ENCODE results near the gene GLIS1.

GLIS1 gene

GRCh38 chr1:53477651-53478501 lies 261.1 kb downstream of the GLIS1 start:
- DNase-seq (ENCODE audit: low read depth) = no peak
- no peak overlapping the region for H3K4me3 ChIP-seq (ENCODE audit: low read depth, low read length)
- no peak for TF ChIP-seq CTCF (IDR thresholded peaks at IDR 0.05; ENCODE audit: low read depth, low read length, missing control alignments)

GRCh38 chr1:53476579-53476978 lies 262.4 kb downstream of the GLIS1 start:
- DNase-seq (ENCODE audit: low read depth) = no peak
- no peak overlapping the region for H3K4me3 ChIP-seq (ENCODE audit: low read depth, low read length)
- TF ChIP-seq CTCF (IDR thresholded peaks at IDR 0.05; ENCODE audit: low read depth, low read length, missing control alignments) = no peak

DNA sequence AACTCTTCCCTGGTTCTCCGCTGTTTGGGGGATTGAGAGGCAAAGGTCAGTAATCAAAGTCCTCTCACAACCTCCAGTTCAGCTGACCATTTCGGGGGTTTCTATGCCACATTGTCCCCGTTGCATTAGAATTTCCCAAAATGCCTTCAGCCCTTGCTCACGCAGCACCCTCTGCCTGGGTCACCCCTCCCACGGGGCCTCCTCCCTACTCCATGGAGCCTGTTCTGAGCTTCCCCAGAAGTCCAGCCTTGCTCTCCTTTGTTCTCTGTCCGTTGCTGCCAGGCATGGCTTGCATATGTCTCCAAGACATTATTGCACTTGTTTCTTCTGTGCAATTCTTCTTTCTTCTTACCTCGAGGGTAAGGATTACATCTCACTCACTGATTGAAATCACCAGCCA lies 263.3 kb downstream of the GLIS1 start:
- H3K4me3 ChIP-seq (ENCODE audit: low read depth, low read length) = no peak overlapping the region
- TF ChIP-seq CTCF (IDR thresholded peaks at IDR 0.05; ENCODE audit: low read depth, low read length, missing control alignments) = no peak
- no peak for DNase-seq (ENCODE audit: low read depth)

DNA sequence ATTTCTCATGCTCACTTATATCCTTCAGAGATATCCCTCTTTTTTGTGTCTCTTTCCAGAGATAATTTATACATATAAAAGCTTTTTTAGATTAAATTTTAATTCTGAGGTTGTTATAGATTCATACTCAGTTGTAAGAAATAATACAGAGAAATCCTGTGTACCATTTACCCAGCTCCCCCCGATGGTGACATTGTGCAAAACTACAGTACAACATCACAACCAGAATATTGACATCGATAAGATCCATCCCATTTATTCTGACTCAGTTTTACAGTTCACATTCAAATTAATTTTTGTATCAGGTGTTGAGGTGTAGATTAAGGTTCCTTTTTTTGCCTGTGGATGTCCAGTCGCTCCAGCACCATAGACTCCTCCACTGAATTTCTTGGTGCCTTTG lies 265.5 kb downstream of the GLIS1 start:
- no peak for TF ChIP-seq CTCF (IDR thresholded peaks at IDR 0.05; ENCODE audit: low read depth, low read length, missing control alignments)
- no peak overlapping the region for H3K4me3 ChIP-seq (ENCODE audit: low read depth, low read length)
- no peak for DNase-seq (ENCODE audit: low read depth)

- DNase-seq (ENCODE audit: low read depth) = no peak
- no peak for TF ChIP-seq CTCF (IDR thresholded peaks at IDR 0.05; ENCODE audit: low read depth, low read length, missing control alignments)
- H3K4me3 ChIP-seq (ENCODE audit: low read depth, low read length) = no peak overlapping the region
Measured at GRCh38 chr1:53471000-53471399, 268.0 kb downstream of the GLIS1 start.

DNA sequence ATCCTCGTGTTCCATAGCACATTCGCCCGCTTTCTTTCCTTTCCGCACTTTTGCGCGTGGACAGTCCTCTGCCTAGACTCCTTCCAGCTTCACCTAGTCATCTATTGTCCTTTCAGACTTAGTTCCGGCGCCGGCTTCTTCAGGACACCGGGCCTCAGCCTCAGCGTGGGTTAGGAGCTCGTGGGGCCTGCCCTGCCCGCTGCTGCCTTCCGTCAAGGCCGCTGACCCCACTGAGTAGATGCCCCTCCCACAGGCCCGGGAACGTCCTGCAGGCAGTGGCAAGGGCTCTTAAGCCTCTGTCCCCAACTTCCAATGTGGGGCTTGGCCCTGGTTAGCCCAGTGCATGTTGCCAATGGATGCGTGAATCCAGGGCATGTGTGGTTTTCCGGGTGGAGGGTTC lies 268.4 kb downstream of the GLIS1 start:
- TF ChIP-seq CTCF (IDR thresholded peaks at IDR 0.05; ENCODE audit: low read depth, low read length, missing control alignments) = no peak
- no peak for DNase-seq (ENCODE audit: low read depth)
- H3K4me3 ChIP-seq (ENCODE audit: low read depth, low read length) = no peak overlapping the region

DNA sequence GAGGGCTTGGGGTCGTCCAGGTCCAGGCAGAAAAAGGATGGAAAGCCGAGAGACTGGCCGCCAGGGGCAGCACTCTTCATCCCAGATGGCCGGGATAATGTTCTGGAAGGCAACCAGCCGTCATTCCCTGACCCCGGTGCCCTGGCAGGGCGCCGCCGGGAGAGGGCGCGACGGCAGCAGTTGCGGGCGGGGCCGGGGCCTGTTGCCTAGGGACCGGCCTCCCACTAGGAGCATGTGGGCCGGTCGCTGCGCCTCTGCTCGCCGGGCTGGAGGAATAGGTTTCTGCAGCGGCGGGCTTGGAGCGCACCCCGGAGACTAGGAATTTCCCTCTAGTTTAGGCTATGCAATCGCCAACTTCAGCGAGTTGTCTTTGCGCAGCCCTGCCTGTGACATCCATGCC lies 268.8 kb downstream of the GLIS1 start:
- DNase-seq (ENCODE audit: low read depth) = no peak
- no peak overlapping the region for H3K4me3 ChIP-seq (ENCODE audit: low read depth, low read length)
- TF ChIP-seq CTCF (IDR thresholded peaks at IDR 0.05; ENCODE audit: low read depth, low read length, missing control alignments) = no peak
